ENCODE results near the gene RAC3. TPM values are rescaled to one million over a fixed set of nuclear protein-coding genes. Genes with fewer than 3 reads are reported as not detected.
A peak's percentile ranks its signal among the peaks of the same experiment; 100 is the strongest.

The RAC3 gene
- total RNA-seq, 2 experiments from 2014 or later = 15.1 to 24.4 TPM

DNA sequence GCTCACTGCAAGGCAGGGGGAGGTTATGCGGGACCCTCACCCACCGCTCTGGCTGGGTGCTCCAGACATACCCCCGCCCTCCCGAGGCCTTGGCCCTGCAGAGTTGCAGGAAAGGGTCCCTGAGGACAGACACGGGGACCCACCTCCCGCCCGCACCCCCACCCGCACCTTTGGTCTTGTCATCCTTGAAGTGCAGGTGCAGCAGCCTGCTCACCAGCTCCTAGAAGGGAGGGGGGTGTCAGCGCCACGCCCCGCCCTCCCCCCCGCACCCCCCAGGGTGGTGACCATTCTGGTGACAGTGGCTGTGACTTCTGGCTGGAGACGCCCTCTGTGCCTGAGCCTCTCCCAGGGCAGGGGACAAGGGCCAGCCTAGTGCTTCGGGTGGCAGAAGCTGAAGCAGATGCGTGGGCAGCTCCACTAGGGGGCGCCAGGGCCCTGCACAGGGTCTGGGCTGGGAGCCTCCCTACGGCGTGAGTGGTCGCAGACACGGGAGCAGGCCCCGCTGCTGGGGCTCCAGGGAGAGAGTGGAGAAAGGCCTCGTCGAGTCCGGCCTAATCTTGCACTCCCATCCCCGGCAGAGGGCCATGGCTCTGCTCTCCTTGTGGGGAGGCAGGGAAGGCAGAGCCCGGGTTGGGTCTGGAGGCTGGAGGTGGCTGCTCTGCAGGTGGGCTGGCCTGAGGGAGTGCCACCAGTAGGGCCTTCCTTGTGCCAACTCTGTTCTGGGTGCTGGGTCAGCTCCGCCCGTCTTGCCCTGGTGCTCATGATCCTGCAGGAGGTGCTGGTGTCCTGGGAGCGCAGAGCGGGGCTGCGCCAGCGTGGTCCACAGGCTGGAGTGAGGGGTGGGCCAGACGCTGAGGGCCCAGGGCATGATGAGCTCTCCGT lies 11.5 kb upstream of the RAC3 start:
- Histone ChIP-seq H4K20me1 (ENCODE audit: insufficient read depth, low read length) (no peaks in the 10 kb centered on the region), H3K9me2 (ENCODE audit: insufficient read depth, low read length) (no peaks in the 10 kb centered on the region), H3K36me3 (ENCODE audit: insufficient read depth, low read length) (peaks cover 11% of the 10 kb centered on the region; the same call in 1 of the 2 replicates), H3K4me2 (ENCODE audit: low read length) (peak overlapping the region; percentile 87; the same call in 1 of the 2 replicates), H3K9me3 (ENCODE audit: low read length) (no peaks in the 10 kb centered on the region), H2AFZ (ENCODE audit: low read length) (no peak overlapping the region), H3K4me1 (ENCODE audit: insufficient read depth, low read length, poor library complexity, severe bottlenecking) (peaks cover 30% of the 10 kb centered on the region), H3K4me3 (ENCODE audit: low read depth, low read length, poor library complexity, severe bottlenecking) (no peak overlapping the region), H3K27ac (ENCODE audit: low read depth, low read length, poor library complexity, severe bottlenecking) (no peak overlapping the region), H3K79me2 (ENCODE audit: insufficient read depth, low read depth, low read length) (peaks cover 12% of the 10 kb centered on the region; the same call in 1 of the 2 replicates)
- ChIA-PET POLR2A (interaction anchor here (1.1 kb wide), 1 partner anchor 20 kb away, joined by 3 read pairs; no protein-coding TSS in a partner anchor), CTCF (ENCODE audit: unreplicated experiment) (interaction anchor here (0.6 to 3.8 kb wide), 5 partner anchors 18 to 160 kb away, joined by 3 to 19 read pairs (median 3); partner anchors contain the start of genes ASPSCR1 and DCXR)
- DNase-seq (ENCODE audit: low spot score) = peak; percentile 86
- BruUV-seq (replicated peaks) = no TSS peak
- TF ChIP-seq, protein P1, sequence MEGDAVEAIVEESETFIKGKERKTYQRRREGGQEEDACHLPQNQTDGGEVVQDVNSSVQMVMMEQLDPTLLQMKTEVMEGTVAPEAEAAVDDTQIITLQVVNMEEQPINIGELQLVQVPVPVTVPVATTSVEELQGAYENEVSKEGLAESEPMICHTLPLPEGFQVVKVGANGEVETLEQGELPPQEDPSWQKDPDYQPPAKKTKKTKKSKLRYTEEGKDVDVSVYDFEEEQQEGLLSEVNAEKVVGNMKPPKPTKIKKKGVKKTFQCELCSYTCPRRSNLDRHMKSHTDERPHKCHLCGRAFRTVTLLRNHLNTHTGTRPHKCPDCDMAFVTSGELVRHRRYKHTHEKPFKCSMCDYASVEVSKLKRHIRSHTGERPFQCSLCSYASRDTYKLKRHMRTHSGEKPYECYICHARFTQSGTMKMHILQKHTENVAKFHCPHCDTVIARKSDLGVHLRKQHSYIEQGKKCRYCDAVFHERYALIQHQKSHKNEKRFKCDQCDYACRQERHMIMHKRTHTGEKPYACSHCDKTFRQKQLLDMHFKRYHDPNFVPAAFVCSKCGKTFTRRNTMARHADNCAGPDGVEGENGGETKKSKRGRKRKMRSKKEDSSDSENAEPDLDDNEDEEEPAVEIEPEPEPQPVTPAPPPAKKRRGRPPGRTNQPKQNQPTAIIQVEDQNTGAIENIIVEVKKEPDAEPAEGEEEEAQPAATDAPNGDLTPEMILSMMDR (conservative IDR thresholded peaks at IDR 0.05; ENCODE audit: low read length) = peak; percentile 97
- no peak for TF ChIP-seq EZH2phosphoT487 (IDR thresholded peaks at IDR 0.05; ENCODE audit: borderline replicate concordance, low read depth, low read length)
- intact Hi-C loops (cut with micrococcal nuclease; ENCODE audit: unreplicated experiment) = loop anchor here (2.0 kb wide), 1 partner anchor 149 kb away; the partner anchor contains the start of gene ARHGDIA

DNA sequence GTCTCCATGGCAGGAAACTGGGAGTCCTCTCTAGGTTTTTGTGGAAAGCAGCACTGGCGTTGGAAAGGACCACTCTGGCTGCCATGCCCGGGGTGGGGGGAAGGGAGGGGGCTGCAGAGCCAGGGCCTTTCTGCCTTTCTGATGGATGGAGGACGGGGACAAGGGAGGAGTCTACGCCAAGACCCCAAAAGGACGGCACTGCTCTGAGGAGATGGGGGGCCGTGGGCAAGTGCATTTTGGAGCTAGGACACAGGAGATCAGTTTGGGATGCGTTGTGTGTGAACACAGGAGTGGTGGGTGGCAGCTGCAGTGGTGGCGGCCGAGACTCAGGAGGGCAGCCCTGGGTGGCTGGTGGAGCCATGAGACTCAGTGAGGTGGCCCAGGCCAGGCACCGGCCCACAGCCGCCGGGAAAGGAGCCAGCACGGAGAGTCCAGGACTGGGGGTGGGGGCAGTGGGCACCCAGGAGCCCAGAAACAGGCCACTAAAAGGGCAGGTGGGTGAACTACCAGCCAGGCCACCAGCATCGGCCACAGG lies 10.8 kb upstream of the RAC3 start:
- Histone ChIP-seq H3K79me2 (ENCODE audit: insufficient read depth, low read depth, low read length) (peaks cover 12% of the 10 kb centered on the region; the same call in 1 of the 2 replicates), H3K9me3 (ENCODE audit: low read length) (no peaks in the 10 kb centered on the region), H3K4me2 (ENCODE audit: low read length) (peak overlapping the region; percentile 87), H3K4me3 (ENCODE audit: low read depth, low read length, poor library complexity, severe bottlenecking) (peak overlapping the region; percentile 94), H3K36me3 (ENCODE audit: insufficient read depth, low read length) (peaks cover 11% of the 10 kb centered on the region; the same call in 1 of the 2 replicates), H4K20me1 (ENCODE audit: insufficient read depth, low read length) (no peaks in the 10 kb centered on the region), H3K27ac (ENCODE audit: low read depth, low read length, poor library complexity, severe bottlenecking) (no peak overlapping the region), H3K9me2 (ENCODE audit: insufficient read depth, low read length) (no peaks in the 10 kb centered on the region), H2AFZ (ENCODE audit: low read length) (no peak overlapping the region), H3K4me1 (ENCODE audit: insufficient read depth, low read length, poor library complexity, severe bottlenecking) (peaks cover 30% of the 10 kb centered on the region)
- ChIA-PET CTCF (ENCODE audit: unreplicated experiment) (interaction anchor here (0.6 to 3.8 kb wide), 7 partner anchors 17 to 161 kb away, joined by 3 to 19 read pairs (median 3); partner anchors contain the start of genes ASPSCR1 and DCXR), POLR2A (interaction anchor here (0.9 to 1.1 kb wide), 2 partner anchors 17 to 20 kb away, joined by 3 read pairs; partner anchors contain the start of gene DCXR)
- intact Hi-C loops (cut with micrococcal nuclease; ENCODE audit: unreplicated experiment) = loop anchor here (1.0 to 2.0 kb wide), 2 partner anchors 61 to 150 kb away; partner anchors contain the start of gene ARHGDIA
- no peak for DNase-seq (ENCODE audit: low spot score)
- TF ChIP-seq, protein P1 (conservative IDR thresholded peaks at IDR 0.05; ENCODE audit: low read length) = no peak
- TF ChIP-seq EZH2phosphoT487 (IDR thresholded peaks at IDR 0.05; ENCODE audit: borderline replicate concordance, low read depth, low read length) = no peak
- BruUV-seq (replicated peaks) = no TSS peak

Data from OCI-LY7 (cell line).